ENCODE results near the gene EML4. TPM values are rescaled to one million over a fixed set of nuclear protein-coding genes. Genes with fewer than 3 reads are reported as not detected.

EML4 gene
- total RNA-seq, 1 donor: 88.1 TPM

GRCh38 chr2:42317945-42318344 lies 148.8 kb downstream of the EML4 start:
- TF ChIP-seq CTCF (IDR thresholded peaks at IDR 0.05; ENCODE audit: insufficient read depth, low read depth, low read length): no peak
- H3K4me3 ChIP-seq (ENCODE audit: low read depth, low read length): no peak overlapping the region
- DNase-seq (ENCODE audit: low read depth): no peak

- H3K4me3 ChIP-seq (ENCODE audit: low read depth, low read length): no peak overlapping the region
- DNase-seq (ENCODE audit: low read depth): no peak
- no peak for TF ChIP-seq CTCF (IDR thresholded peaks at IDR 0.05; ENCODE audit: insufficient read depth, low read depth, low read length)
Measured at GRCh38 chr2:42319265-42319664, 150.1 kb downstream of the EML4 start.

GRCh38 chr2:42321452-42322064 lies 152.4 kb downstream of the EML4 start:
- no peak for DNase-seq (ENCODE audit: low read depth)
- TF ChIP-seq CTCF (IDR thresholded peaks at IDR 0.05; ENCODE audit: insufficient read depth, low read depth, low read length): no peak
- H3K4me3 ChIP-seq (ENCODE audit: low read depth, low read length): no peak overlapping the region

- H3K4me3 ChIP-seq (ENCODE audit: low read depth, low read length): no peak overlapping the region
- TF ChIP-seq CTCF (IDR thresholded peaks at IDR 0.05; ENCODE audit: insufficient read depth, low read depth, low read length): no peak
- no peak for DNase-seq (ENCODE audit: low read depth)
Measured at GRCh38 chr2:42324244-42324643, 155.1 kb downstream of the EML4 start.

DNA sequence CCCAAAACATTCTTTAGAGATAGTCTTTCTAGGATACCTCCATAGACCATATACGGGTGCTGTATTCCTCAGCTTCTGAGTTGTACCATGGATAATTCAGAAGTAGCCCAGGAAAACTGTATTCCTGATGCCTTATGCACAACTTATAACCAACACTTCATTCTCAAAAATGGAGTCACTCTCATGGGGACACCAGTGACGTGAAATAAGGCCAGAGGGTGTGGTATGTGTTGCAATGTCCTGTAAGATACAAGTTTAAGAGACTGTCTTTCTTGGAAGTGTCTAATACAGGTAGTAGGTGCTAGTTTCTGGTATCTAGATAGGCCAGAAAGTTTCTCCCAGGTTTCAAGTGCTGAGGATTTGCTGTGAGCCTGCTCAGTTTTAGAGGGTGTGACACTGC lies 155.8 kb downstream of the EML4 start:
- no peak for TF ChIP-seq CTCF (IDR thresholded peaks at IDR 0.05; ENCODE audit: insufficient read depth, low read depth, low read length)
- DNase-seq (ENCODE audit: low read depth): no peak
- H3K4me3 ChIP-seq (ENCODE audit: low read depth, low read length): no peak overlapping the region

DNA sequence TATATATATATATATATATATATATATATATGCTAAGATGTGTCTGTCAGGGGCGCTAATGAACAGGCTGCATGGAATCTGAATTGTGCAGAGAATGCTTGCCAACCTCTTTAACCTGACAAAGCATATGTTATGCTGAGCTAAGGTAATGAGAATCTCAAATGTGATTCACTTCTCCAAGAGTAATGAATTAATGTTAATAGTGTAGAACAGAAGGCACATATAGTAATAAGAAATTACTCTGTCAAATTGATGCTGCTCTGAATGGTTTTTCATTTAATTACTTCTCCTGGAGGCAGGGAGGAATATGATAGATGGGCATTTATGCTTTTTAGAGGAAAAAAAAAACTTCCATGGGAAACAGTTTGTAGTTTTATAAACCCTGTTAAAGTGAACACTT lies 156.5 kb downstream of the EML4 start:
- DNase-seq (ENCODE audit: low read depth): no peak
- TF ChIP-seq CTCF (IDR thresholded peaks at IDR 0.05; ENCODE audit: insufficient read depth, low read depth, low read length): no peak
- H3K4me3 ChIP-seq (ENCODE audit: low read depth, low read length): no peak overlapping the region

- no peak for TF ChIP-seq CTCF (IDR thresholded peaks at IDR 0.05; ENCODE audit: insufficient read depth, low read depth, low read length)
- no peak for DNase-seq (ENCODE audit: low read depth)
- no peak overlapping the region for H3K4me3 ChIP-seq (ENCODE audit: low read depth, low read length)
Measured at GRCh38 chr2:42327125-42327524, 158.0 kb downstream of the EML4 start.
